Suprapubic skin (tissue), 4 donors: ENCODE results near the gene ACTR1B. TPM values are rescaled to one million over a fixed set of nuclear protein-coding genes. Genes with fewer than 3 reads are reported as not detected.

Experiments
- DNase-seq, 2 donors: peaks; one replicate each; pipeline ENCODE4 v3.0.0-alpha.2; 2019; ENCODE audit warnings: low spot score in 2 of 2
- H3K27ac ChIP-seq: fragments of 200-600 bp; sonication (generic); one replicate; pipeline ENCODE4 v1.5.1; 2019
- H3K27me3 ChIP-seq: fragments of 200-600 bp; sonication (generic); one replicate; pipeline ENCODE4 v1.5.1; 2019
- H3K36me3 ChIP-seq: fragments of 200-600 bp; sonication (generic); one replicate; pipeline ENCODE4 v1.5.1; 2019
- H3K4me1 ChIP-seq: fragments of 200-600 bp; sonication (generic); one replicate; pipeline ENCODE4 v1.5.1; 2019
- H3K4me3 ChIP-seq: fragments of 200-600 bp; sonication (generic); one replicate; pipeline ENCODE4 v1.5.1; 2019; ENCODE audit warnings: mild to moderate bottlenecking
- H3K9me3 ChIP-seq: fragments of 200-600 bp; sonication (generic); one replicate; pipeline ENCODE4 v1.5.1; 2019
- CTCF ChIP-seq, 2 donors: fragments of 200-600 bp in 1 of 2; fragments of 450-650 bp in 1 of 2; sonication (generic) in 1 of 2; IDR thresholded peaks; one replicate each; pipeline ENCODE4 v1.5.1; 2016 to 2019; ENCODE audit warnings: antibody characterized with exemption in 2 of 2, mild to moderate bottlenecking in 1 of 2, moderate library complexity in 1 of 2
- EP300 ChIP-seq: sonication (generic); formaldehyde crosslinking; IDR thresholded peaks from one replicate; pipeline ENCODE4 v1.6.1; 2017; ENCODE audit warnings: antibody characterized with exemption
- POLR2A ChIP-seq, 2 donors: fragments of 450-650 bp; IDR thresholded peaks; one replicate each; pipeline ENCODE4 v1.6.1; 2017; ENCODE audit warnings: antibody characterized with exemption in 2 of 2, mild to moderate bottlenecking in 2 of 2, moderate library complexity in 2 of 2
- POLR2AphosphoS5 ChIP-seq, 3 donors: sonication (generic); formaldehyde crosslinking; IDR thresholded peaks; one replicate each; pipeline ENCODE4 v1.6.1; 2017; ENCODE audit warnings: antibody characterized with exemption in 3 of 3
- WGBS: methylation state at CpG from one replicate; pipeline ENCODE4 v1.1.5; 2018; 5-methylcytosine and 5-hydroxymethylcytosine counted together
- total RNA-seq, 4 donors: library from RNA; depleted of rRNA; stranded (reverse); fragments of >200 nt; gene quantifications; one replicate each; pipeline ENCODE4 v1.1.0, GENCODE V29; 2016

The ACTR1B gene
- total RNA-seq, 4 donors from 2014 or later: 54.9 to 89.1 (median 74.4) TPM

GRCh38 chr2:97678298-97678697, 14.5 kb upstream of the ACTR1B start:
- H3K4me3 ChIP-seq: no peak overlapping the region
- no peak for DNase-seq
- H3K9me3 ChIP-seq: no peaks in the 10 kb centered on the region
- no peak for TF ChIP-seq CTCF (IDR thresholded peaks at IDR 0.05)
- TF ChIP-seq POLR2A (IDR thresholded peaks at IDR 0.05): no peak
- TF ChIP-seq POLR2AphosphoS5 (IDR thresholded peaks at IDR 0.05): no peak
- TF ChIP-seq EP300: no peak
- no peak overlapping the region for H3K27ac ChIP-seq
- H3K36me3 ChIP-seq: no peaks in the 10 kb centered on the region
- WGBS: 100% methylated on average over 1 of the region's 1 CpG
- no peaks in the 10 kb centered on the region for H3K27me3 ChIP-seq
- H3K4me1 ChIP-seq: no peaks in the 10 kb centered on the region

DNA sequence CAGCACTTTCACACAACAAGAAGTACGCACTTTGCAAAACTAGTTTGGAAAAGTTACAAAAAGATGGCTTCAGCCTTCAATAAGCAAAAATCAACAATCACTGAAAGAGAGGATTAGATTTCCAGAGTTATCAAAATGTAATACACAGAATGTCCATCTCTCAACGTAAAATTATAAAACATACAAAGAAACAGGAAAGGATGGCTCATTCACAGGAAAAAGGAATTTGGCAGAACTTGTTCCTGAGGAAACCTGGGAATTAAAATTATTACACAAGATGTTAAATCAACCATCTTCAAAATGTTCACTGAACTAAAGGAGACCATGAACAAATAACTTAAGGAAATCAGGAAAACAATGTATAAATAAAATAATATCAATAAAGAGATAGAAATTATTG, 13.6 kb upstream of the ACTR1B start:
- no peak overlapping the region for H3K27ac ChIP-seq
- H3K36me3 ChIP-seq: no peaks in the 10 kb centered on the region
- no peaks in the 10 kb centered on the region for H3K4me1 ChIP-seq
- DNase-seq: no peak
- WGBS: 95% methylated on average over 2 of the region's 2 CpGs
- H3K9me3 ChIP-seq: no peaks in the 10 kb centered on the region
- H3K27me3 ChIP-seq: no peaks in the 10 kb centered on the region
- no peak overlapping the region for H3K4me3 ChIP-seq
- TF ChIP-seq CTCF (IDR thresholded peaks at IDR 0.05): no peak
- TF ChIP-seq POLR2AphosphoS5 (IDR thresholded peaks at IDR 0.05): no peak
- TF ChIP-seq EP300: no peak
- TF ChIP-seq POLR2A (IDR thresholded peaks at IDR 0.05): no peak

DNA sequence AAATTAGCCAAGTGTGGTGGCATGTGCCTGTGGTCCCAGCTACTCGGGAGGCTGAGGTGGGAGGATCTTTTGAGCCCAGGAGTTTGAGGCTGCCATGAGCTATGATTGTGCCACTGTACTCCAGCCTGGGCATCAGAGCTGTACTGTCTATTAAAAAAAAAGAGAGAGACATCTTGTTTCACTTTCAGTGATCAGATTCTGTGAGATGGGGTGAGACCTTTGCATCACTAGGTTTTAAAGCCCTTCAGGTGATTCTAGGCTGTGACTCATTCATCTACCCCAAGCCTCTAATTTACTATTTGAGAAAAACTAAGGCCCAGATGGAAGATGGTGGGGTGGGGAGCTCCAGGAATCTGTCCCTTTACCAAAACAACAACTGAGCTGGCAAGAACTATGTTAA, 12.8 kb upstream of the ACTR1B start:
- TF ChIP-seq POLR2A (IDR thresholded peaks at IDR 0.05) (no peak), POLR2AphosphoS5 (IDR thresholded peaks at IDR 0.05) (no peak), CTCF (IDR thresholded peaks at IDR 0.05) (no peak), EP300 (no peak)
- 90% methylated on average over 1 of the region's 1 CpG for WGBS
- Histone ChIP-seq H3K9me3 (no peaks in the 10 kb centered on the region), H3K36me3 (no peaks in the 10 kb centered on the region), H3K4me3 (no peak overlapping the region), H3K27ac (no peak overlapping the region), H3K4me1 (no peaks in the 10 kb centered on the region), H3K27me3 (no peaks in the 10 kb centered on the region)
- no peak for DNase-seq

- 76% methylated on average over 5 of the region's 5 CpGs for WGBS
- DNase-seq: no peak
- TF ChIP-seq POLR2A (IDR thresholded peaks at IDR 0.05) (no peak), EP300 (no peak), CTCF (IDR thresholded peaks at IDR 0.05) (no peak), POLR2AphosphoS5 (IDR thresholded peaks at IDR 0.05) (no peak)
Measured at GRCh38 chr2:97675430-97676113, 11.7 kb upstream of the ACTR1B start.

DNA sequence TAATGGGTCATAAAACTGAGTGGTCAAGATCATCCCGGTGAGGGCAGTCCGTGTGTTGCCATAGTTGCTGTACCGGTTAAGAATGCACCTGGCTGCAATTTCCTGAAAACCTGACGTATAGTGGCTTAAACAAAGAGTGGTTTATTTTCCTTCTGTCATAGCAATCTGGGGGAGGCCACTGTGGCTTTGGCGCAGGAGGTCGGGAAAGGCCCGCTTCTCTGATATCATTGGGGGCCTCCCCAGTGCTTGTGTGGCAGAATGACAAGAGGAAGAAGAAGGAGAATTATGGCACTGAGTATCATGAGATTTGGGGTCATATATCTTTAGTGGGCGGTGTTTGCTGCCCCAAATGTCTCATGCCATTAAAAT, 10.1 kb upstream of the ACTR1B start:
- no peak for DNase-seq
- no peak for TF ChIP-seq POLR2AphosphoS5 (IDR thresholded peaks at IDR 0.05)
- no peak for TF ChIP-seq CTCF (IDR thresholded peaks at IDR 0.05)
- no peak for TF ChIP-seq POLR2A (IDR thresholded peaks at IDR 0.05)
- TF ChIP-seq EP300: no peak
- no peaks in the 10 kb centered on the region for H3K4me1 ChIP-seq
- no peaks in the 10 kb centered on the region for H3K9me3 ChIP-seq
- 72% methylated on average over 8 of the region's 8 CpGs for WGBS
- no peak overlapping the region for H3K4me3 ChIP-seq
- H3K36me3 ChIP-seq: no peaks in the 10 kb centered on the region
- no peak overlapping the region for H3K27ac ChIP-seq
- no peaks in the 10 kb centered on the region for H3K27me3 ChIP-seq

More at GRCh38 chr2:97675430-97676113, 11.7 kb upstream of the ACTR1B start:
- Histone ChIP-seq H3K27me3 (no peaks in the 10 kb centered on the region), H3K9me3 (no peaks in the 10 kb centered on the region), H3K36me3 (no peaks in the 10 kb centered on the region), H3K4me3 (no peak overlapping the region), H3K4me1 (no peaks in the 10 kb centered on the region), H3K27ac (no peak overlapping the region)
